GM18873 (cell line): ENCODE results near the gene ITPRIP.

Experiments used
- ATAC-seq: cut with Tn5 transposase; IDR thresholded peaks from one replicate; pipeline ENCODE4 v1.9.1; 2021; ENCODE audit warnings: mild to moderate bottlenecking, moderate library complexity, moderate number of reproducible peaks; ENCODE audit not compliant: unreplicated experiment, low FRiP score

The ITPRIP gene

DNA sequence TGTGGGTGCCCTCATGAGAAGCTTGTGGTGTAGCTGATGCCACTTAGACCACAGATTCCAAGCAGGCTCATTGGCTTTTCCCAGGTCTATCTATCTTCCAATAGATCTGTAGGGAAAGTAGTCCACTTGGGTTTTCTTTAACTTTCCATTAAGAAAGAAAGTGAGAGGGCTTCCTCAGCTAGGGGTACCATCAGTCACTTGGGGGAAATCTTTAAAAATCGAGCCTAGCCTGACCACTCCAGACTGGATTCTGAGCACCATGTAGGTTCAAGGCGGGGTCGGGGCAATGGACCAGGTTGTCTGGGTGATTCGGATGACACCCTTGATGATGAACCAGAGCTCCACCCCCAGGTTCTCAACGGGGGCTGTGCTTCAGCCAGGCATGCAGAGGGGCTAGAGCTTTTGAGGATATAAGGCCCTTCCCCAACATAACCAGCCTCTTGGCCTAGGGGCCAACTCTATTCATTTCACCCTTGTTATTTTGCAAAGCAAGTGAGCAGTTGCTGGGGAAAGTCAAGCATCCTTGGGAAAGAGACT, 27.0 kb downstream of the ITPRIP start:
- no peak for ATAC-seq

DNA sequence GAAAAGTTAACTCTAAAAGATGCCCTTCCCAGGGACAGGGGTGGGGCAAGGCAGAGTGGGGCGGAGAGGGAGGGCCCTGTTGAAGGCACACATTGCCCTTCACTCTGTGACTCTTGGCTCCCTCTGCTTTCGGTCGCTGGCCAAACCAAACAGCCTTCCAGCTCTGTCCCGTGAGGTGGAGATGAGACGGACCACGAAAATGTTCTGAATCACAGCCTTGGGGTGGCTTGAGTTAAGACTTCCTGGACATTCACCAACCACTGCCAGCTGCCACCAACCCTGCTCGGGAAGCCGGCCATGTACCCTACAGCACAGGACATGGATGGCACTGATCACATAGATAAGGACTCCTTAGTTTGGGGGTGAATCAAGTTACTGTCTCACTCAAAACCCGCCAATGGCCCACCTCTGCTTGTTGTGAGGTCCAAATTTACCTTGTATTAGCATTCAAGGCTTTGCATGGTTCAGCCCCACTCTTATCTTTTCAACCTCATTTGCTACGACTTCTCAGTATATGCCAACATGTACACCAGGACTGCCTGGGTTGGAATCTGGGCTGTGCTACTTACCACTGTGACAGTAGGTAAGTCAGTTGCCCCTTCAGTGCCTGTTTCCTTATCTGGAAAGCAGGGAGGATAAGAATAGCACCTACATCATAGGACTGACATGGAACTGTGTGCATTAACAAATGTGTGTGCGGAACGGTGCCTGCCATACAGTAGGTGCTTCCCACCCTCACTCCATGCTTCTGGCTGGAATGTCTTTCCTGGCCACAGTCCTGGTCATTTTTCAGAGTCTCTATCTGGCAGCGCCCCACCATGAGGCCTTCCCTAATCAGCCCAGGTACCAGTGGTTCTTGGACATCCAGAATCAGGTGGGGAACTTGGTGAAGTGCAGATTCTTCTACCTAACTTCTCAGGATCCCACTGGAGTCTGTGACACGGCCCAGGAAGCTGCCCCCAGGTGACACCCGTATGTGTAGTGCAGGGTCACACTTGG, 28.0 kb downstream of the ITPRIP start:
- ATAC-seq: no peak

DNA sequence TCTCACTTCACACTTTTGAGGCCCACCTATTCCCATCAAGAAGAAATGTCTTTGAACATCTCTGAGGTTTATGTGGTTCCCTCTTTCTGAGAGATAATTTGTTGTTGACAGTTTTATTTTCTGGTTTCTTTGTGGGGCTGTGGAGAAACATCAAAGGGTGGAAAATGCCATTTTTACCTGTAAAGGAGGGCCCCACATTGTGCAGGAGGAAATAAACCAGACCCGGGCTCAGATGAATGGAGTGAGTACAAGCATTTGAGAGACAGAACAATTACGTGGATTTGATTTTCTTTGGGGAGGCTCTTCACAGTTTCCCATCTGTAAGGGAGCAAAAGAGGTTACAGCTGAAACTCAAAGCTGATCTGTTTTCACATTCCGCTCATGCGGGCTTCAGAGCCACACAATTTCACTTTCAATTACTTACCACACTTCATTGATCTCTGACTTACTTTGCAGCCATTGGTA, 29.8 kb downstream of the ITPRIP start:
- ATAC-seq: peak; percentile 49

DNA sequence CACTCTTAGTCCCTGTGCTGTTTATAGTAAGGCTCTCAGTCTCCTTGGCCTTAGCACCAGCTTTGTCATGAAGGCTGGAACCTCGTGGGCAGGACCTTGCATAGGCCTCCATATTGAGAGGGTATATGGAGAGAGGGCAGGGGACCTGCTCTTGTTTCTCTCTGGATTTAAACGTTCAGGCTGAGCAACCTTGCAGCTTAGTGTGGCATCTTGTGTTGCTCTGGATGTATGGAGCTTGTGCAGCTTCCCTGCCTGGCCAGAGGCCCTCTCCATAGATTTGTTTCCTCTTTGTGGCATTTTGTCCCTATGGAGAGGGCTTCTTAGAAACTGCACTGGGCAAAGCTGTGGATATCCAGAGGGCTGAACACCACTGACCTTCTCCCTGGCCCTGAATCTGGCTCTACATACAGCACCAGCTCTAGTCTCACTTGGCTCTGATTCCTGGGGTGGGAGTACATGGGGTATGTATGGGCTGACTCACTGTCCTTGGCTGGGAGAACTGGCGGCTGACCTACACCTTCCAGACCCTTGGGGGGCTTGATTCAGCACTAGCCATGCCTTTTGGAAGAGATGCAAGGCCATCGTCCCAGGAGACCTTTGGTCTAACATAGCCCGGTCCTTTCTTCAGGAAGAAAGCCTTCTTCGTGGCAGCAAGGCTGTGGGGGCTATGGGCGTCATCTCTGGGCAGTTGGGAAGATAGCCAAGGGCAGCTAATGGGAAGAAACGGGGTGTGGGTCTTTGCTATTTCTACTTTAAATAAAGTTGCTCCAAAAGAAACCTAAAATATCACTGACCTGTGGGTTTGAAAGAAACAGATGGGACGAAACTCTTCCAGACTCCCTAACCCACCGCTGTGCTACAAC, 30.5 kb downstream of the ITPRIP start:
- ATAC-seq: no peak

DNA sequence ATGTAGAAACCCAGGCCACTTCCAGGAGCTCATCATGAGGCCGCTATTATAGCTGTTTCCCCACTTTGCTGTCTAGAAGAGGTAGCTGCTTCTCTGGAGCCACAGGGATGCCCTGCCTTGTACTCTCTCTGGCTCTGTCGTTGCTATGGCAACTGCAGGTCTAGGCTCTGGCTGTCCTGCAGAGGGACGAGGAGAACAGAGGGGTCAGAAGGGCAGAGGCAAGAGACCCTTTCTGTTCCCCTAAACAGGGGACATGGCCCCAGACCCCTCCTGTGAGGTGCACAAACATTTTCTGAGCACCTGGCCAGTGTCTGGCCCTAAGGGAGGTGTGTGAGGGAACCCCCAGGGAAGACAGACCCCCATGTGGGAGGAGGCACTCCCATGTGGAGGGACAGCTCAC, 31.4 kb downstream of the ITPRIP start:
- ATAC-seq: no peak

DNA sequence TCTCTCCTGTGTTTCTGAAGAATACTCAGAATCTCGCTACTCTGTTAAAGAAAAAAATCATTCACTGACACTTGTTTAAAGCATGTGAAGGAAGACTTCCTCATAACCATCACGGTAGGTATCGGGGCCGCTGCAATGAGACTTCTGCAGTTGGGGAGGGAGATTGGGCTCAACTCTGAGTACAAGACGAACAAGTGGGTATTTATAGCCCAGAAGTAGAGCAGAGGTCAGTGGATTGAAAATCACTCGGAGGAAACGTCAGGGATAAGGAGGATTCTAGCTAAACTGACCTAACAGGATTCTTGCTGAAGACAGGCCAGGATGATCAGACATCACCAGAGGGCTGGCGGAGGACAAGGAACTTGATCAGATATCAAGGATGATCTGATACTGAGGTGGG, 33.3 kb downstream of the ITPRIP start:
- no peak for ATAC-seq

DNA sequence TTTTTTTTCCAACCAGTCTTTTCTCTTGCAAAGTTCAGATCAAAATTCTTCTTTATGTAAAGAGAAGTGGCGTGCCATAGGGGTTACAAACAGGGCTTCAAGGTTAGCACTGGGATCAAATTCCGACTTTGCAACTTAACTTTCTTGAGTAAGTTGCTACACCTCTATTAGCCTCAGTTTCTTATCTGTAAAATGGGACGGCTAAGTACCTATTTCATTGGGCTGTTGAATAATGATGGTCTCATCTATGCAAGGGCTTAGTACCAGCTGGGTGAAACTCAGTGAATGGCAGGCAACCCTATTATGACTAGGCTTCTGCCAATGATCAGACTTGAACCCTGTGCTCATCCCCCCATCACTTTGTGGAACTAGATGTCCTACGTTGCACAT, 33.9 kb downstream of the ITPRIP start:
- ATAC-seq: no peak

DNA sequence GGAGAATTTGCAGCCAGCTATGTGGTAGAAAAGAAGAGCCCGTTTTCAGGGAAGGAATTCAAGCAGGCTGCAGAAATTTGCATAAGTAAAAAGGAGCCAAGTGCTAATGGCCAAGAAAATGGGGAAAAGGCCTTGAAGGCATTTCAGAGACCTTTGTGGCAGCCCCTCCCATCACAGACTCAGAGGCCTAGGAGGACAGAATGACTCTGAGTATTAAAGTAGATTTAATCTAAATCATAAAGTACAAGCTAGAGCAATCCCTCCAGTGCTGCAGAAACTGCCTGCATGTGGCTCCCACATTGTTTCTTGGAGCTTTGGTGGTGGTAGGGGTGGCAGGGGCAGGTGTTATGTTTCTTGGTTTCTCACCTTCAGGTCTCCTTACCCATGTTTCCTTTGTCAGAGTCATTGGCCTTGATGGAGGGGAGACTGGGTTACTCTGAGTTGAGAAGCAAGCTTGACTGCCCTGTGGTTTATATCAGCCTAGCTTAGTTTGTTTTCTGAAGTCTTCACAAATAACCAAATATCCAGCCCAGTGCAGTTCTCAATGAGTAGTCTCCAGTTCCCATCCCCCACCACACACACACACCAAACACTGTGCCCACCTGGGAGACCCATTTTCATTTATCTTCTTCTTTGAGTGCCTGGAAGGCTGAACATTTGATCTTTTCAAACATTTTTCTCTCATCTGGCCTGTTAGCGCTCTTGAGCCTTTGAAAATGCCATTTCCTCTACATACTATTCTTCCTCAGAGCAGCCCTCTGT, 34.5 kb downstream of the ITPRIP start:
- ATAC-seq: no peak

DNA sequence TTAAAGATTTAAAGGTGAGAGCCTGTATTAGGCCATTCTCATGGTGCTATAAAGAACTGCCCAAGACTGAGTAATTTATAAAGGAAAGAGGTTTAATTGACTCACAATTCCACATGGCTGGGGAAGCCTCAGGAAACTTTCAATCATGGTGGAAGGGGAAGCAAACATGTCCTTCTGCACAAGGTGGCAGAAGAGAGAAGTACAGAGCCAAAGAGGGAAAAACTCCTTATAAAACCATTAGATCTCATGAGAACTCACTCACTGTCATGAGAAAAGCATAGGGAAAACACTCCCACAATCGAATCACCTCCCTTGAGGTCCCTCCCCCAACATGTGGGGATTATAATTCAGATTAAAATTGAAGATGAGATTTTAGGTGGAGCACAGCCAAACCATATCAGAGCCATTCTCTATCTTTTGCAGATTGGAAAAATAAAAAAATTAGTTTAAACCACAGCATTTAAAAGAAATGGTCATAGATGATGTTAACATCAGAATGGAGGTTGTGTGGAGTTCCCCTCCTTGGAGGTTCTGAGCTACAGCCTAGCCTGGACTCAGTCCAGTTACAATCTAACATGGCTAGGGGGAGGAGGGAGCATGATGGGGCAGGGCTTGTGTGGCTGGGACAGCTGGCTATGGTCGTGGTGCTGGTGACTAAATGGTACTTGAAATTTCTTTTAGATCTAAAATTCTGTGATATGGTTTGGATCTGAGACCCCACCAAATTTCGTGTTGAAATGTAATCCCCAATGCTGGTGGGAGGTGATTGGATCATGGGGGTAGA, 36.2 kb downstream of the ITPRIP start:
- no peak for ATAC-seq

DNA sequence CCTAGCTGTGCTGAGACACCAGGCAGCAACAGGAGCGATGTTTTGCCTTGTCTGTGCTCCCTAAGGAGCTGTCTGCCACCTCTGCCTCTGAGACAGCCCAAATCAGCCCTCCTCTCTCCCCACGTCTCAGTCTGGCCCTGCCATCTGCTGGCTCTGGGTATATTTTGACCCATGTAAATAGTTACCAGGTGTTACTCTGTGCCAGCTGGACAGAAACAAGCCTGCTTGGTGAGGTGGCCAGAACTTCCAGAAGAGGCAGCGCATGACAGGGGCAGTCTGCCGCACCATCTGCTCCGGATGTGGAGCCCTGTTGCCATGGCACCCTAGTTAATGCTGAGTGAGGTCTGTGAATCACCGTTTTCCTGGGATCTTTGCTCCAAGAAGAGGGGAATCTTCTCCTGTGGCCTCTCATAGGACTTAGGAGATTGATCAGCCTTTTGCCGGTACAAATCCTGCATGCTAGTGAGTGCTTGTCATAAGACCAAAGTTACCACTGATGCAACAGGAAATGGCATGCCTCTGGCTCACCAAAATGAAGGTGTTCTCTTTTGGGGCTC, 37.5 kb downstream of the ITPRIP start:
- ATAC-seq: no peak

DNA sequence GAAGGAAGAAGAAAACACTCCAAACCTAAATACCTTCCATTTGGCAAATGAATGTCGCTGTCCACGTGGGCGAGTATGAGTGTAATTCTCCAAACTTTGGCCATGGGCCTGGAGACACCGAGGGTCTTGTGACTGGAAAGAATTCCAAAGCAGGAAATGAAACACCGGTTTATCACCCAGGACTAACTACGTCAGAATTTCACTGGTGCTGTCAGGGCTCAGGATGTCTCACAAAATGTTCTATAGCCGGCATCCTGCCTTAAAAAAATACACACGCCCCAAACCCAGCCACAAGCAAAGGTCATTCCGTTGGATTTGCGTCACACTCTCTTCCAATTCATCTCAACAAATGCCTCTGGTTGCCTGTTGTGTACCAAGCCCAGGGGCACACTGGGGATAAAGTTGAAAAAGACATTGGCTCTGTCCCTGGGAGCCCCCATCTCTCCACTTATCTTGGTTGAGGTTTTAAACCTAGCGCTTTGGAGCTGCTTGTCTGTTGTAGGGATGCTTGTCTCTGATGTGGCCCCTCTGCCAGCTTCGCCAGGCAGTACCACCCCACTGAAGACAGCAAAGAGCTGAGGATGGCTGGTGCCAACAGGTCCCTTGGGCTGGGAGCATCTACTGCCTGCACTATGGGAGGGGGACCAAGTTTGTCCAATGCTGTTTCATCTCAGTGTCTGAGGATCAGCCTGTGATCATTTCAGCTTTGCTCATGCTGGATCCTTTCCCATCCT, 38.1 kb downstream of the ITPRIP start:
- ATAC-seq: no peak

DNA sequence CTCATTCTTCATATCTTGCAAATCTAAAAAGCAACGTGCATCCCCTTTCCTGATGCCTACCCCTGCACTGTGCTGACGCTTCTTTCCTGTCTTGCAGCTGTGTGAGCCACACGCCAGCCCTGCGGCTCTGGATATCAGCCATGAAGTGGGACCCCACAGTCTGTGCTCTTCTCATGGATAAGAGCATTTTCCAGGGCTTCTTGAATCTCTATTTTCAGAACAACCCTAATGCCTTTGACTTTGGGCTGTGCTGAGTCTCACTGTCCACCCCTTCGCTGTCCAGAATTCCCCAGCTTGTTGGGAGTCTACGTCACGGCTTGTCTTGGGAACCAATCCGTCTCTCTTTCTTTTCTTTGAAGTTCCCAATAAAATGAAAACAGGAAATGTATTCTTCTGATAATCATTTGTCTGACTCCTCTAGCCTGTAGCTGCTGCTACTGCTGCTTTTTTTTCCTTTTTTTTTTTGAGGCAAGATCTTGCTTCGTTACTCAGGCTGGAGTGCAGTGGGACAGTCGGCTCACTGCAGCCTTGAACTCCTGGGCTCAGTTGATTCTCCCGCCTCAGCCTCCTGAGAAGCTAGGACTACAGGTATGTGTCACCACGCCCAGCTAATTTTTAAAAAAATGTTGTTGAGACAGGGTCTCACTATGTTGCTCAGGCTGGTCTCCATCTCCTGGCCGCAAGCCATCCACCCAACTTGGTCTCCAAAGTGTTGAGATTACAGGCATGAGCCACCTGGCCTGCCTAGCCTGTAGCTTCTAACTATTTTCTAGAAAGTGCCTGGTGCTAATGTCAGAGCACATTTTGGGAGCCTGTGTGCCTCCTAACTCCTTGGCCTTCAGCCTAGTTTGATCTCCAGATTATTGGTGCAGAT, 39.0 kb downstream of the ITPRIP start:
- no peak for ATAC-seq

DNA sequence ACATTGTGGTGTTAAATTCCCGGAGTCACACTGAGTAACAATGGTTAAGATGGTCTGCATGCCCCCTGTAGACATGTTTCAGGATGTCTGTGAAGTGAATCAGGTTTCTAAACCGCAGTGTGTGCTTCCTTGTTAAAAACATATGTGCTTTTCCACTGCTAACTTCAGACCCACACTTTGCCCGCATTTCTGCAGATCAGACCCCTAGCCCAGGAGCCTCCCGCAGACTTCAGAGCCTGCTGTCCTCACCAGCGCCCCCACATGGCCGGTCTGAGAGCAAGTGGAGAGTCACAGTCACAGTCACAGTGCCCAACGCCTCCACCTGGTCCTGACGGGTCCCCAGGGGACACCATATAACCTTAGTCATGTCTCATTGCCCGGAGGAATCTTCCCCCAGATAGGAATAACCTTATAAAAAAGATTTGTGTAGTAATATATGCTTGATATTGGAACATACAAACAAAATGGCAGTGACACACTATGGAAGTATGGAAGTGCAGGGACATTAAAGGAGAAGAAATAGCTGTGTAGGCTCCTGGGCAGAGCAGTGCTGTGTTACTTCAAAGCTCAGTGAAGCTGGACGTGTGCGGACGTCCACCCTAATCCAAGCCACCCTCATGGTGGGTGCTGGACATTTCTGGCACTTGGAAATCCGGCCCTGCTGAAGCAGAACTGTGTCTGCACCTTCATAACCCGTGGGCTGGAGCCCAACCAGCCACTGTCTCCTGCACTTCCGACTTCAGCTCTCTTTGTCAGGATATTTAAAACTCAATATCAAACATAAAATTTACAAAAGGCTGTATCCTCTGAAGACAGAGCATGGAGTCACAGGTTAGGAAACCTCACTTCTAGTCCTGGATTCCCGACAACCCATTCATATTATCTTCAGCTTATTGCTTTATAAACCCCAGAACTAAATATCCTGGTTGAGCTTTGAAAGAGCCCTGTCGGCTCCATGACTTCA, 40.3 kb downstream of the ITPRIP start:
- no peak for ATAC-seq

DNA sequence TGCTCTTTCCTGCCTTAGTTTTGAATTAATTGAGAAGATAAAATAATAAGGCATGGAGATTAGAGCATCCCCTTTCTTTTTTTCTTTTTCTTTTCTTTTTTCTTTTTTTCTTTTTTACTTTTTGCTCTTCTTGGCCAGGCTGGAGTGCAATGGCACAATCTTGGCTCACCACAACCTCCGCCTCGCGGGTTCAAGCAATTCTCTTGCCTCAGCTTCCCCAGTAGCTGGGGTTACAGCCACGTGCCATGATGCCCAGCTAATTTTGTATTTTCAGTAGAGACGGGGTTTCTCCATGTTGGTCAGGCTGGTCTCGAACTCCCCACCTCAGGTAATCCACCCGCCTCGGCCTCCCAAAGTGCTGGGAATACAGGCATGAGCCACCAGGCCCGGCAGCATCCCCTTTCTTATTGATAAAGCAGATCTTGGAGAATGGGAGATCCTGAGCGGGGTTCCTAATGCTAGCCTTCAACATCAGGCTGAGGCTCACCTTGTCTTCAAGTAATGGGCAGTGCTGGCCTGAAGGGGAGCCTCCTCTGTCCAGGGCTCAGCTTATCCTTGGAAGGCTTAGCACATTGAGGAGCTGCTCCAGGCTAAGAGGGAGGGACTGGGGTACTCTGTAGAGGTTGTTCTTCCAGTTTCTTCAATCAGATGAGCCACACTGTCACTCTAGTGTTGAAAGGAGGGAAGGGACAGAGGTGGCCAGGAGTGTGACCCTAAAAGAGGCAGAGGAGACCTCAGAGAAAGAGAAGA, 41.4 kb downstream of the ITPRIP start:
- no peak for ATAC-seq

DNA sequence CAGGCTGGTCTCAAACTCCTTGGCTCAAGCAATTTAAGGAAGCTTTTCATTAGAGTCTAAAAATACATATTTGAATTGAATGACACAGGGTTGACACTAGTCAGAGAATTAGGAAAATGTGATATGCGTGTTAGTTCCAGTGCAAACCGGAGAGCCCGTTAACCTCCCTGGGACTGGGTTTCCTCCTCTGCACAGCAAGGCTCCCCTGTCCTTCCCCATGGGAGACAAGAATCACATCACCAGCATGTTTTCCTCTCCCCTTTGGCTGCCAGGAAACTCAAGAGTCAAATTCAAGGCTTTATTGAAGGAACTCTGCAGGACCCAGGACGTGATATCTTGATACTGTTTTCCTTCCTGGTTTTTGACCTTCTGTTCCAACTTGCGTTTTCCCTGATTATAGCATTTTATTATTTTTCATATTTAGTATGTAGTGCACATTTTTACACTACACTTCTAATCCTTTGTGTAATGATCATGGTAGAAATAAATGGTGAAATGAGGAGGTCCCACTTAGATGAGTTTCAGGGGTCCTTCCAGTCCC, 44.4 kb downstream of the ITPRIP start:
- no peak for ATAC-seq
